Hematopoietic multipotent progenitor cell treated with erythropoietin and hydrocortisone succinate and interleukin-3 and kit ligand, for 15 days (in vitro differentiated cells): ENCODE measurements around the gene SESN1.
A peak's percentile ranks its signal among the peaks of the same experiment; 100 is the strongest.

ENCODE experiments used
- DNase-seq: peaks from one replicate; pipeline ENCODE4 v3.0.0-alpha.2; 2015; ENCODE audit warnings: low spot score

SESN1 gene

GRCh38 chr6:109060571-109060970 is 34.1 kb downstream of the SESN1 start:
- no peak for DNase-seq

- DNase-seq = no peak
Observed at GRCh38 chr6:109059571-109060021, 35.0 kb downstream of the SESN1 start.

- peak; percentile 28 for DNase-seq
Observed at GRCh38 chr6:109059153-109059552, 35.5 kb downstream of the SESN1 start.

- DNase-seq = no peak
Observed at GRCh38 chr6:109058620-109059019, 36.0 kb downstream of the SESN1 start.

GRCh38 chr6:109056661-109057060 is 38.0 kb downstream of the SESN1 start:
- DNase-seq = no peak

- no peak for DNase-seq
Observed at GRCh38 chr6:109055771-109056235, 38.8 kb downstream of the SESN1 start.

- no peak for DNase-seq
Observed at GRCh38 chr6:109053336-109053735, 41.3 kb downstream of the SESN1 start.

- no peak for DNase-seq
Observed at GRCh38 chr6:109052852-109053251, 41.8 kb downstream of the SESN1 start.

GRCh38 chr6:109052018-109052651 is 42.5 kb downstream of the SESN1 start:
- no peak for DNase-seq

- no peak for DNase-seq
Observed at GRCh38 chr6:109051301-109052017, 43.2 kb downstream of the SESN1 start.

GRCh38 chr6:109050447-109051102 is 44.1 kb downstream of the SESN1 start:
- no peak for DNase-seq

GRCh38 chr6:109050012-109050411 is 44.6 kb downstream of the SESN1 start:
- DNase-seq = no peak

- DNase-seq = no peak
Observed at GRCh38 chr6:109048670-109049415, 45.8 kb downstream of the SESN1 start.

GRCh38 chr6:109048176-109048575 is 46.5 kb downstream of the SESN1 start:
- DNase-seq = no peak

GRCh38 chr6:109045493-109045892 is 49.2 kb downstream of the SESN1 start:
- DNase-seq = no peak

- DNase-seq = no peak
Observed at GRCh38 chr6:109039795-109040194, 54.9 kb downstream of the SESN1 start.

GRCh38 chr6:109038837-109039398 is 55.7 kb downstream of the SESN1 start:
- DNase-seq = no peak

- DNase-seq = no peak
Observed at GRCh38 chr6:109036574-109037294, 57.9 kb downstream of the SESN1 start.

GRCh38 chr6:109034526-109034925 is 60.1 kb downstream of the SESN1 start:
- no peak for DNase-seq

GRCh38 chr6:109033655-109034054 is 61.0 kb downstream of the SESN1 start:
- DNase-seq = no peak

GRCh38 chr6:109031416-109031815 is 63.2 kb downstream of the SESN1 start:
- DNase-seq = no peak
